Measurements from ENCODE around the gene TUFM. TPM values are rescaled to one million over a fixed set of nuclear protein-coding genes. Genes with fewer than 3 reads are reported as not detected.
"Not testable (repeated sequence)": the region's sequence is repeated elsewhere in the genome, so short reads cannot be mapped to it uniquely, and the experiment has no call there.

TUFM gene
- total RNA-seq, 1 donor from 2014 or later = 236 TPM

GRCh38 chr16:28886945-28887344, 40.8 kb upstream of the TUFM start:
- DNase-seq = no peak
- Histone ChIP-seq H3K36me3 (no peaks in the 10 kb centered on the region), H3K27ac (replicated peaks) (no peak overlapping the region), H3K4me1 (no peaks in the 10 kb centered on the region), H3K27me3 (ENCODE audit: low read depth) (peaks cover 13% of the 10 kb centered on the region), H3K9me3 (replicated peaks) (no peaks in the 10 kb centered on the region), H3K4me3 (no peak overlapping the region)
- TF ChIP-seq CTCF (IDR thresholded peaks at IDR 0.05; ENCODE audit: borderline replicate concordance) = no peak
- intact Hi-C loops (cut with micrococcal nuclease) = no loop called here

DNA sequence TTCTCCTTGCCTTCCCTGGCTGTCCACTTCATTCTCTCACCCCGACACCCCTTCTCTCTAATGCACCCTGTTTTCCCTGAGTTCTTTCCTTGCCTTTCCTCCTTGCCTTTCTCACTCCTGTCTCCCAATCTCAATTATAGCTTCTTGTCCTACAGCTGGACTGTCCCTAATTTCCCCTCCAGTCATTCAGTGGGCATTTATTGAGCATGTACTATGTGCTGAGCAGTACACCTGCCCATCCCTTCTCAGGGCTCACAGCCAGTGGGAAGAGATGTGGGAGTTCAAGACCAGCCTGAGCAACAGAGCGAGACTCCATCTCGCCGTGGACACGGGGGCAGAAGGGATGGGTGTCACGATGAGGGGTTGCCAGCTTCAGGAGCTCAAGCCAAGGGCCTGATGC, 37.9 kb upstream of the TUFM start:
- H3K27ac ChIP-seq (replicated peaks) = no peak overlapping the region

DNA sequence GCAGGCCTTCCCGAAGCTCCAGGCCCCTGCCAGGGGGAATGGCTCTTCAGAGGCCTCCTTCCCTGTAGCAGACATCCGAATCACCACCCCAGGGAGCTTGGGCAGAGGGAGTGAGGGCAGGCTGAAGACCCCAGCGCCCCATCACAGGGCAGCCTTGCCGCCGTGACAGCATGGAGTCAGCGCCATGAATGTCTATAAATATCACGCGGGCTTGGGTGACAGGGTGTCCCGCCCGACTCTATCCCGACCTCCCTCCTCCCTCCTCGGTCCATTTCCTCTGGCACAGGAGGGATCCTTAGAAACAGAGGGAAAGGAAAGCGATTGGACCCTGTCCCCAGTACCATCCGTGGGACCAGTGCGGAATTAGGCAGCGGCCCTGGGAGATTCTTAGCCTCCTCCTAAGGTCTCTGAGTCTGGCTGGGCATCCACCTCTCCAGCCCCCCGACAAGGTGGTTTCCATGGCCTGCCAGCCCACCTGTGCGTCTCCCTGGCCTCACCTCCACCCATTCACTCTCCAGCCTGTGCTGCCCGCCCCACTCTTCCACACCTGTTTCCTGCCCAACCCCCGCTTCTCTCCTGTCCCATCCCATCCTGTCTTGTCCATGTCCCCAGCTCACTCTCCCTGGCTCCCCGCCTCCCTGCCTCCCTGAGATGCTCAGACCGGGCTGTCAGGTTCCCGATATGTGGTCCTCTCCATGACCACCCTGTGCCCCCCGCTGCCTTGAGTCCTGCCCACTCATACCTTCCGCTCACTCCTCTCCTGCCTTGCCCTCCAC, 37.3 kb upstream of the TUFM start:
- TF ChIP-seq CTCF (IDR thresholded peaks at IDR 0.05; ENCODE audit: borderline replicate concordance) = no peak
- Histone ChIP-seq H3K27ac (replicated peaks) (no peak overlapping the region), H3K27me3 (ENCODE audit: low read depth) (peaks cover 29% of the 10 kb centered on the region), H3K36me3 (no peaks in the 10 kb centered on the region), H3K4me1 (peaks cover 15% of the 10 kb centered on the region), H3K9me3 (replicated peaks) (no peaks in the 10 kb centered on the region), H3K4me3 (no peak overlapping the region)
- DNase-seq = no peak
- intact Hi-C loops (cut with micrococcal nuclease) = no loop called here

More for the DNA sequence above, 37.9 kb upstream of the TUFM start:
- Histone ChIP-seq H3K4me1 (peaks cover 15% of the 10 kb centered on the region), H3K9me3 (replicated peaks) (no peaks in the 10 kb centered on the region), H3K4me3 (no peak overlapping the region), H3K27me3 (ENCODE audit: low read depth) (peaks cover 29% of the 10 kb centered on the region), H3K36me3 (no peaks in the 10 kb centered on the region)
- intact Hi-C loops (cut with micrococcal nuclease) = no loop called here
- no peak for TF ChIP-seq CTCF (IDR thresholded peaks at IDR 0.05; ENCODE audit: borderline replicate concordance)
- DNase-seq = no peak

- H3K27ac ChIP-seq (replicated peaks) = no peak overlapping the region
- peaks cover 29% of the 10 kb centered on the region for H3K27me3 ChIP-seq (ENCODE audit: low read depth)
- H3K4me1 ChIP-seq = peaks cover 15% of the 10 kb centered on the region
- TF ChIP-seq CTCF (IDR thresholded peaks at IDR 0.05; ENCODE audit: borderline replicate concordance) = no peak
- DNase-seq = no peak
- intact Hi-C loops (cut with micrococcal nuclease) = no loop called here
- H3K36me3 ChIP-seq = no peaks in the 10 kb centered on the region
- H3K4me3 ChIP-seq = no peak overlapping the region
- H3K9me3 ChIP-seq (replicated peaks) = no peaks in the 10 kb centered on the region
Measured at GRCh38 chr16:28882551-28883160, 36.5 kb upstream of the TUFM start.

DNA sequence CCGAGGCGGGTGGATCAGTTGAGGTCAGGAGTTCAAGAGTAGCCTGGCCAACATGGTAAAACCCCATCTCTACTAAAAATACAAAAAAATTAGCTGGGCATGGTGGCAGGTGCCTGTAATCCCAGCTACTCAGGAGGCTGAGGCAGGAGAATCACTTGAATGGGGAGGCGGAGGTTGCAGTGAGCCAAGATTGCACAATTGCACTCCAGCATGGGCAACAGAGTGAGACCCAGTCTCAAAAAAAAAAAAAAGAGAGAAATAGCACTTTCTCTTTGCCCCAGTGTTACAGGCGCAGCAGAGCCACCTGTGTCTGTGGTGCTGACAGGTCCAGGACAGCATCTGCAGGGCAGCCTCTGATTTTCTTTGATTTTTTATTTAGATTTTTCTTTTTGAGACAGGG, 35.4 kb upstream of the TUFM start:
- intact Hi-C loops (cut with micrococcal nuclease); H3K27ac ChIP-seq (replicated peaks); DNase-seq; H3K4me3 ChIP-seq; H3K9me3 ChIP-seq (replicated peaks); H3K36me3 ChIP-seq: not testable (repeated sequence)
- peaks cover 29% of the 10 kb centered on the region for H3K27me3 ChIP-seq (ENCODE audit: low read depth)
- H3K4me1 ChIP-seq = peaks cover 15% of the 10 kb centered on the region

- no peak for TF ChIP-seq CTCF (IDR thresholded peaks at IDR 0.05; ENCODE audit: borderline replicate concordance)
- intact Hi-C loops (cut with micrococcal nuclease) = no loop called here
- Histone ChIP-seq H3K27me3 (ENCODE audit: low read depth) (peaks cover 29% of the 10 kb centered on the region), H3K36me3 (no peaks in the 10 kb centered on the region), H3K4me1 (peaks cover 15% of the 10 kb centered on the region), H3K27ac (replicated peaks) (no peak overlapping the region), H3K4me3 (no peak overlapping the region), H3K9me3 (replicated peaks) (no peaks in the 10 kb centered on the region)
- DNase-seq = no peak
Measured at GRCh38 chr16:28880955-28881354, 34.8 kb upstream of the TUFM start.

All from left ventricle myocardium inferior (tissue), 1 donor.